ENCODE measurements around the gene C1QTNF2. TPM values are rescaled to one million over a fixed set of nuclear protein-coding genes. Genes with fewer than 3 reads are reported as not detected.

Gene C1QTNF2
- total RNA-seq, 2 donors from 2014 or later = 0.64 to 1.0 TPM

GRCh38 chr5:160318409-160318808, 52.0 kb downstream of the C1QTNF2 start:
- TF ChIP-seq, protein P1, sequence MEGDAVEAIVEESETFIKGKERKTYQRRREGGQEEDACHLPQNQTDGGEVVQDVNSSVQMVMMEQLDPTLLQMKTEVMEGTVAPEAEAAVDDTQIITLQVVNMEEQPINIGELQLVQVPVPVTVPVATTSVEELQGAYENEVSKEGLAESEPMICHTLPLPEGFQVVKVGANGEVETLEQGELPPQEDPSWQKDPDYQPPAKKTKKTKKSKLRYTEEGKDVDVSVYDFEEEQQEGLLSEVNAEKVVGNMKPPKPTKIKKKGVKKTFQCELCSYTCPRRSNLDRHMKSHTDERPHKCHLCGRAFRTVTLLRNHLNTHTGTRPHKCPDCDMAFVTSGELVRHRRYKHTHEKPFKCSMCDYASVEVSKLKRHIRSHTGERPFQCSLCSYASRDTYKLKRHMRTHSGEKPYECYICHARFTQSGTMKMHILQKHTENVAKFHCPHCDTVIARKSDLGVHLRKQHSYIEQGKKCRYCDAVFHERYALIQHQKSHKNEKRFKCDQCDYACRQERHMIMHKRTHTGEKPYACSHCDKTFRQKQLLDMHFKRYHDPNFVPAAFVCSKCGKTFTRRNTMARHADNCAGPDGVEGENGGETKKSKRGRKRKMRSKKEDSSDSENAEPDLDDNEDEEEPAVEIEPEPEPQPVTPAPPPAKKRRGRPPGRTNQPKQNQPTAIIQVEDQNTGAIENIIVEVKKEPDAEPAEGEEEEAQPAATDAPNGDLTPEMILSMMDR (IDR thresholded peaks at IDR 0.05) = no peak
- no peaks in the 10 kb centered on the region for H3K4me1 ChIP-seq
- no peak overlapping the region for H3K27ac ChIP-seq
- DNase-seq = no peak
- no peaks in the 10 kb centered on the region for H3K27me3 ChIP-seq
- H3K9me3 ChIP-seq = no peaks in the 10 kb centered on the region
- H3K9ac ChIP-seq (ENCODE audit: low read depth in 2 of 2, low read length in 2 of 2) = no peak overlapping the region
- H3K4me3 ChIP-seq = no peak overlapping the region
- intact Hi-C loops (cut with DNase I) = no loop called here
- H3K36me3 ChIP-seq = no peaks in the 10 kb centered on the region

DNA sequence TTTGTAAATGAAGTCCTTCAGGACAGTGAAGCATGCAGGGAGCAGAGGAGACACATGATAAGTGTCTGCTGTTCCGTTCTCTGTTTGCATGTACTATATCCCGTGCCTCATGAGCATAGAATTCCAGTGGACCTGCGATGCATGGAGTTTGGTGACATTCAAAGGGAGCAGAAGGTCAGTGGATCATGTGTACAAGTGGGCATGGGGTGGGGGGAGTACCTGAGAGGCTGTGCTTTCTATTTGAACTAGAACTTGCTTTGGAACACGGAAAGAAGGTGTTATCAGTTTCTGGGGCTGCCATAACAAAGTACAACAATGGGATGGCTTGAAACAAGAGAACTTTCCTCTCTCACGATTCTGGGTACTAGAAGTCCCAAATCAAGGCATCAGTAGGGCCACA, 53.0 kb downstream of the C1QTNF2 start:
- TF ChIP-seq, protein P1 (IDR thresholded peaks at IDR 0.05) = no peak
- no peak for DNase-seq
- Histone ChIP-seq H3K27ac (no peak overlapping the region), H3K4me3 (no peak overlapping the region), H3K9me3 (no peaks in the 10 kb centered on the region), H3K9ac (ENCODE audit: low read depth in 2 of 2, low read length in 2 of 2) (no peak overlapping the region), H3K4me1 (no peaks in the 10 kb centered on the region), H3K36me3 (no peaks in the 10 kb centered on the region), H3K27me3 (no peaks in the 10 kb centered on the region)
- intact Hi-C loops (cut with DNase I) = no loop called here

DNA sequence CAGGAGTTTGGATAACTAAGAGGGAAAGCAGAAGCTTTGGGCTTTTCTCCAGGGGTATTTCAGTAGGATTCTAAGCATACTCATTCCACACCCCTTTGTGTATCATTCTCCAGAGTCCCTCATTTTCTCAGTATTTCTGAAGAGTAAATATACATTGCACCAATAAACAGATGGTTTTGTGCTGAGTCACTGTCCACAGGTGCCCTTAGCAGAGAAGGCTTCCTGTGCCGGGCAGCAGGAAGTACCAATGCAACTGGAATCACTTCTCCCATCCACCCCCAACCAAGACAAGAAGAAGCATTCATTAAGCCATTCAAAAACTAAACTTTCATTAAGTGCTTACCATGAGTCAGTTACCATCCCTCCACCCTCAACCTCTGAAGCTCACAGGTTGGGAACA, 54.5 kb downstream of the C1QTNF2 start:
- Histone ChIP-seq H3K4me3 (no peak overlapping the region), H3K27ac (no peak overlapping the region), H3K9ac (ENCODE audit: low read depth in 2 of 2, low read length in 2 of 2) (peak overlapping the region in 1 of 2 donors; percentile 29), H3K36me3 (no peaks in the 10 kb centered on the region), H3K9me3 (no peaks in the 10 kb centered on the region), H3K4me1 (no peaks in the 10 kb centered on the region), H3K27me3 (peaks cover 4% of the 10 kb centered on the region)
- DNase-seq = peak; percentile 69
- TF ChIP-seq, protein P1 (IDR thresholded peaks at IDR 0.05) = no peak
- intact Hi-C loops (cut with DNase I) = no loop called here

DNA sequence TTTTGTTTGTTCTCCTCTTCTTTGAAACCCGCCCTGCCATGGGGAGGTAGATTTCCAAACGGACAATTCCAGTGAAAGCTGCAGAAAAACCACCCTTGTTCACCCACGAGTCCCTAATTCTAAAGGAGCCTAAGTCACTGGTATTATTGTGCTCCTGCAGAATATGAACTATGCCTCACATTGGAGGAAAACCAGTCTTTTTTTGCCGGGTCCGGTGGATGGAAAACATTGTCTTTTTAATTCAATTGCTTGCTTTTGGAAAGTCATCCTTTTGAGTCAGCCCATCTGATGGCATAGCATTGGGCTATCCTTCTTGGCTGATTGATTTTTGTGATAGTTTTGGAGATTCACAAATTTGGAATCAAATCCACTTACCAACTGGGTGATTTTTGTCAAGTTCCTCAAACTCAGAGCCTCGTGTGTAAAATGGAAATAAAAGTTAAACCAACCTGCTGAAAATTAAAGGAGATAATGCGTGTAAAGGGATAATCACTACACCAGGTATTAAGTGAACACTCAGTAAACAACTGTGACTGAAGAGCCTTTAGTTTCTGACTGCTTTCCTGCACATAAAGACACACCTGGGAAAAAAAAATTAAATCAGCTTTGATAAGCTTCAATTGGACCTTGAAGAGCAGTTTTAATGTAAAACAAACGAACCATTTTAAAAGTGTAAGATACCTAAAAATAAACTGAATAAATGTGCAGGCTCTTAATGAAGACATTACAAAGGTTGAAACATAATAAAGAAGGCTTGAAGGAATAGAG, 57.3 kb downstream of the C1QTNF2 start:
- peak overlapping the region; percentile 65 for H3K27ac ChIP-seq
- no peaks in the 10 kb centered on the region for H3K4me1 ChIP-seq
- intact Hi-C loops (cut with DNase I) = no loop called here
- H3K4me3 ChIP-seq = peak overlapping the region; percentile 74
- H3K9me3 ChIP-seq = no peaks in the 10 kb centered on the region
- no peak for DNase-seq
- H3K27me3 ChIP-seq = peaks cover 4% of the 10 kb centered on the region
- H3K36me3 ChIP-seq = no peaks in the 10 kb centered on the region
- TF ChIP-seq, protein P1 (IDR thresholded peaks at IDR 0.05) = no peak
- H3K9ac ChIP-seq (ENCODE audit: low read depth in 2 of 2, low read length in 2 of 2) = peak overlapping the region in 1 of 2 donors; percentile 70

DNA sequence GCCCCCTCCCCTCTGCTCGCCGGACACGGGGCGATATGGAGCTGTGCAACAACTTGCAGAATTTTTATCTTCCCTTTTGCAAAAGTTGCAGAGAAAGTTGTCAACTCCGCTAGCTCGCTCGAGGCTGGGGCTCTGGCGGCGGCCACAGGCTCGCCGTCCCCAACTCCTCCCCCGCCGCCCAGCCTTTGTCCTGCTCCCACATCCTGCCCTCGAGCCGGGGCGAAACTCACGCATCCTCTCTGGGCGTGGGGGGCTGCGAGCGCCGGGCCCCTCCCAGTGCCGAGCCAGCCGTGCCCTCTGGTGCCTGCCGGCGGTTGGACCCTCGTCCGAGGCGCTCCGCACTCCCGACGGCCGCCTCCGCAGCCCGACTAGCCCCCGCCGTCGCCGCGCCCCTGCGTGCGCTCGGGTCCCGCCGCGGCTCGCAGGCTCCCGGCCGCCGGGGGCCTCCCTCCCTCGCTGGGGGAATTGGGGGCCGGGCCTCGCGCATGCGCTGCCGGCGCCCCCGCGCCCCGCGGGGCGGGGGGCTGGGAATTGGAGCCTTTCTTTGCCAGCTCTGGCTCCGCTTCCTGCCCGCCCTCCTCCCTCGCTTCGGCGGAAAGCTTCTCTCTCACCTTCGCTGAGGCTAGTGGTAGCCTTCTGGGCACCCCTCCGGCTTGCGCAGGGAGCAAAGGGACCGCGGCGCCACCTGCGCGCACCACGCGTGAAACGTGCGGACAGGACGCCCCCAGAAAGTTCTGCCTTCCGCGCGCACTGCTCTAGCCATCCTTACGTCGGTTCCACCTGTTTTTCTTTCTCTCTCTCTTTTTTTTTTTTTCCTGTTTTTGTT, 58.1 kb downstream of the C1QTNF2 start, which contains the start of gene CCNJL:
CCNJL (minus strand) TSS at position 431 of the 826 bp plus-strand sequence. CDS start 641 bp downstream, outside the sequence.
- H3K4me3 ChIP-seq = peak within 1 kb of the TSS; percentile 74
- peak; percentile 52 for DNase-seq
- peaks cover 4% of the 10 kb centered on the region for H3K27me3 ChIP-seq
- H3K36me3 ChIP-seq = no peaks in the 10 kb centered on the region
- intact Hi-C loops (cut with DNase I) = no loop called here
- H3K27ac ChIP-seq = peak within 1 kb of the TSS; percentile 65
- no peaks in the 10 kb centered on the region for H3K4me1 ChIP-seq
- H3K9me3 ChIP-seq = no peaks in the 10 kb centered on the region
- H3K9ac ChIP-seq (ENCODE audit: low read depth in 2 of 2, low read length in 2 of 2) = peak within 1 kb of the TSS; percentile 70 to 73
- TF ChIP-seq, protein P1 (IDR thresholded peaks at IDR 0.05) = no peak

Data from colonic mucosa (tissue), 4 donors.